ENCODE measurements around the gene PAIP1. TPM values are rescaled to one million over a fixed set of nuclear protein-coding genes. Genes with fewer than 3 reads are reported as not detected.

The PAIP1 gene
- total RNA-seq, 1 donor from 2014 or later = 101 TPM

GRCh38 chr5:43570450-43571158 is 13.7 kb upstream of the PAIP1 start:
- H2AFZ ChIP-seq (ENCODE audit: low read depth, low read length) = no peak overlapping the region
- no peak for FAIRE-seq
- no peaks in the 10 kb centered on the region for H3K27me3 Mint-ChIP-seq (ENCODE audit: low read depth, unreplicated experiment)

GRCh38 chr5:43569236-43569746 is 12.4 kb upstream of the PAIP1 start:
- Mint-ChIP-seq H3K36me3 (ENCODE audit: low read depth, unreplicated experiment) (no peaks in the 10 kb centered on the region), H3K27me3 (ENCODE audit: low read depth, unreplicated experiment) (no peaks in the 10 kb centered on the region), H3K27ac (ENCODE audit: unreplicated experiment) (no peak overlapping the region)

More at GRCh38 chr5:43570450-43571158, 13.7 kb upstream of the PAIP1 start:
- H3K9ac ChIP-seq (ENCODE audit: low read length) = no peak overlapping the region
- no peak overlapping the region for H3K27ac Mint-ChIP-seq (ENCODE audit: unreplicated experiment)
- H3K4me2 ChIP-seq (ENCODE audit: low read length) = no peak overlapping the region
- no peak overlapping the region for H3K4me3 Mint-ChIP-seq (ENCODE audit: unreplicated experiment)
- no peaks in the 10 kb centered on the region for H3K36me3 ChIP-seq (ENCODE audit: insufficient read depth, low read length)
- no peak overlapping the region for H3K4me3 ChIP-seq (ENCODE audit: insufficient read depth, low read depth, low read length)
- no peaks in the 10 kb centered on the region for H3K9me3 Mint-ChIP-seq (ENCODE audit: unreplicated experiment)
- H3K27me3 ChIP-seq (ENCODE audit: insufficient read depth, low read length) = no peaks in the 10 kb centered on the region
- no peaks in the 10 kb centered on the region for H3K4me1 ChIP-seq (ENCODE audit: insufficient read depth, low read length)
- no peaks in the 10 kb centered on the region for H3K4me1 Mint-ChIP-seq (ENCODE audit: low read depth, unreplicated experiment)
- peaks cover 4% of the 10 kb centered on the region for H3K36me3 Mint-ChIP-seq (ENCODE audit: low read depth, unreplicated experiment)
- no peaks in the 10 kb centered on the region for H3K79me2 ChIP-seq (ENCODE audit: insufficient read depth, low read length)
- H3K9me3 ChIP-seq (ENCODE audit: insufficient read depth, low read depth, low read length) = no peaks in the 10 kb centered on the region
- H4K20me1 ChIP-seq (ENCODE audit: insufficient read depth, low read length) = no peaks in the 10 kb centered on the region
- no peak for DNase-seq (ENCODE audit: low read depth)
- no peak for TF ChIP-seq EZH2 (IDR thresholded peaks at IDR 0.05; ENCODE audit: insufficient read depth, low read length)
- no peak for TF ChIP-seq CTCF (IDR thresholded peaks at IDR 0.05; ENCODE audit: insufficient read depth, low read depth, low read length)
- H3K27ac ChIP-seq (ENCODE audit: low read depth, low read length) = no peak overlapping the region

More at GRCh38 chr5:43569236-43569746, 12.4 kb upstream of the PAIP1 start:
- no peak overlapping the region for H2AFZ ChIP-seq (ENCODE audit: low read depth, low read length)
- Mint-ChIP-seq H3K4me1 (ENCODE audit: low read depth, unreplicated experiment) (no peaks in the 10 kb centered on the region), H3K9me3 (ENCODE audit: unreplicated experiment) (no peaks in the 10 kb centered on the region), H3K4me3 (ENCODE audit: unreplicated experiment) (no peak overlapping the region)
- no peak overlapping the region for H3K4me3 ChIP-seq (ENCODE audit: insufficient read depth, low read depth, low read length)
- H3K9me3 ChIP-seq (ENCODE audit: insufficient read depth, low read depth, low read length) = no peaks in the 10 kb centered on the region
- H3K27me3 ChIP-seq (ENCODE audit: insufficient read depth, low read length) = no peaks in the 10 kb centered on the region
- no peak for FAIRE-seq
- no peaks in the 10 kb centered on the region for H3K36me3 ChIP-seq (ENCODE audit: insufficient read depth, low read length)
- no peaks in the 10 kb centered on the region for H3K4me1 ChIP-seq (ENCODE audit: insufficient read depth, low read length)
- no peak overlapping the region for H3K4me2 ChIP-seq (ENCODE audit: low read length)
- H3K9ac ChIP-seq (ENCODE audit: low read length) = no peak overlapping the region
- no peak for DNase-seq (ENCODE audit: low read depth)
- H4K20me1 ChIP-seq (ENCODE audit: insufficient read depth, low read length) = no peaks in the 10 kb centered on the region
- no peak overlapping the region for H3K27ac ChIP-seq (ENCODE audit: low read depth, low read length)
- H3K79me2 ChIP-seq (ENCODE audit: insufficient read depth, low read length) = no peaks in the 10 kb centered on the region
- TF ChIP-seq EZH2 (IDR thresholded peaks at IDR 0.05; ENCODE audit: insufficient read depth, low read length) (no peak), CTCF (IDR thresholded peaks at IDR 0.05; ENCODE audit: insufficient read depth, low read depth, low read length) (no peak)

Measured in astrocyte (in vitro differentiated cells and primary cell).